Measurements from ENCODE around the gene SERPINE2. TPM values are rescaled to one million over a fixed set of nuclear protein-coding genes. Genes with fewer than 3 reads are reported as not detected.
A peak's percentile ranks its signal among the peaks of the same experiment; 100 is the strongest.

SERPINE2 gene
- total and polyA plus RNA-seq, 4 donors = 4.2 to 61.4 (median 11.7) TPM

GRCh38 chr2:224072541-224073188 lies 33.6 kb upstream of the SERPINE2 start:
- Histone ChIP-seq H3K9ac (ENCODE audit: insufficient read depth in 1 of 2, low read length in 2 of 2) (no peak overlapping the region), H3K27ac (ENCODE audit: low read depth in 1 of 2, low read length in 1 of 2) (peak overlapping the region in 1 of 2 donors; percentile 26), H3K4me3 (no peak overlapping the region), H3K36me3 (ENCODE audit: control insufficient read depth in 4 of 4, insufficient read depth in 4 of 4, low read length in 4 of 4) (no peaks in the 10 kb centered on the region), H3K27me3 (ENCODE audit: control insufficient read depth in 3 of 3, insufficient read depth in 3 of 3, low read length in 2 of 3) (no peaks in the 10 kb centered on the region), H3K4me1 (ENCODE audit: control insufficient read depth in 5 of 5, insufficient read depth in 5 of 5, low read length in 5 of 5) (peaks cover 0 to 13% (median 0%) of the 10 kb centered on the region in 5 donors), H3K9me3 (ENCODE audit: control insufficient read depth in 4 of 4, insufficient read depth in 3 of 4, low read length in 3 of 4) (no peaks in the 10 kb centered on the region)
- peak; percentile 42 to 64 (median 45) for DNase-seq
- ATAC-seq (ENCODE audit: insufficient read depth, low FRiP score) = no peak
- 64 to 70% methylated on average over 4 of the region's 4 CpGs for WGBS, 2 donors
- TF ChIP-seq CTCF (IDR thresholded peaks at IDR 0.05; ENCODE audit: control extremely low read depth, extremely low read depth) = no peak

GRCh38 chr2:224069172-224069571 lies 30.1 kb upstream of the SERPINE2 start:
- Histone ChIP-seq H3K4me1 (ENCODE audit: control insufficient read depth in 5 of 5, insufficient read depth in 5 of 5, low read length in 5 of 5) (peaks cover 0 to 13% (median 0%) of the 10 kb centered on the region in 5 donors), H3K9me3 (ENCODE audit: control insufficient read depth in 4 of 4, insufficient read depth in 3 of 4, low read length in 3 of 4) (no peaks in the 10 kb centered on the region), H3K36me3 (ENCODE audit: control insufficient read depth in 4 of 4, insufficient read depth in 4 of 4, low read length in 4 of 4) (no peaks in the 10 kb centered on the region), H3K9ac (ENCODE audit: insufficient read depth in 1 of 2, low read length in 2 of 2) (no peak overlapping the region), H3K27me3 (ENCODE audit: control insufficient read depth in 3 of 3, insufficient read depth in 3 of 3, low read length in 2 of 3) (no peaks in the 10 kb centered on the region), H3K4me3 (no peak overlapping the region), H3K27ac (ENCODE audit: low read depth in 1 of 2, low read length in 1 of 2) (no peak overlapping the region)
- no peak for TF ChIP-seq CTCF (IDR thresholded peaks at IDR 0.05; ENCODE audit: control extremely low read depth, extremely low read depth)
- DNase-seq (peak in 2 of 3 donors; percentile 6 to 32), ATAC-seq (ENCODE audit: insufficient read depth, low FRiP score) (no peak)
- WGBS, 2 donors = 76 to 88% methylated on average over 6 of the region's 6 CpGs

DNA sequence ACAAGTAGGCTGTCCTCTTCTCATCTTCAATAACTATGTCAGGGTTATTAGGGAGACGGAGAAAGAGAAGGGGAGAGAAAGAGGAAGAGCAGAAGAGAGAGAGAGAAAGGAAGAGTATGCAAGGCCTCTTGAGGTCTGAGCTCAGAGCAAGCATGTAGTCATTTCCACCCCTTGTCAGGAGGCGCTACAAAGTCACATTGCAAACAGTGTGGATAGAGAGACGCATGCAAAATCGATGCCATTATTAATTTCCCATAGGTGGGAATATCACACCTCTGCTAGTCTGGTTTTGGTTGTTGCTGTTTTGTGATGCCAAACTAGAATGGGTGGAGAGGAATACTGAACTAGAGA lies 24.2 kb upstream of the SERPINE2 start:
- Histone ChIP-seq H3K27me3 (ENCODE audit: control insufficient read depth in 3 of 3, insufficient read depth in 3 of 3, low read length in 2 of 3) (no peaks in the 10 kb centered on the region), H3K4me1 (ENCODE audit: control insufficient read depth in 5 of 5, insufficient read depth in 5 of 5, low read length in 5 of 5) (peaks cover 0 to 11% (median 4%) of the 10 kb centered on the region in 5 donors), H3K4me3 (no peak overlapping the region), H3K9ac (ENCODE audit: insufficient read depth in 1 of 2, low read length in 2 of 2) (no peak overlapping the region), H3K27ac (ENCODE audit: low read depth in 1 of 2, low read length in 1 of 2) (no peak overlapping the region), H3K36me3 (ENCODE audit: control insufficient read depth in 4 of 4, insufficient read depth in 4 of 4, low read length in 4 of 4) (no peaks in the 10 kb centered on the region), H3K9me3 (ENCODE audit: control insufficient read depth in 4 of 4, insufficient read depth in 3 of 4, low read length in 3 of 4) (no peaks in the 10 kb centered on the region)
- no peak for TF ChIP-seq CTCF (IDR thresholded peaks at IDR 0.05; ENCODE audit: control extremely low read depth, extremely low read depth)
- ATAC-seq (ENCODE audit: insufficient read depth, low FRiP score) (no peak), DNase-seq (no peak)
- WGBS, 2 donors = 87 to 94% methylated on average over 4 of the region's 4 CpGs

All from lung (tissue), 12 donors.